ENCODE measurements around the gene ACADVL.

Gene ACADVL

DNA sequence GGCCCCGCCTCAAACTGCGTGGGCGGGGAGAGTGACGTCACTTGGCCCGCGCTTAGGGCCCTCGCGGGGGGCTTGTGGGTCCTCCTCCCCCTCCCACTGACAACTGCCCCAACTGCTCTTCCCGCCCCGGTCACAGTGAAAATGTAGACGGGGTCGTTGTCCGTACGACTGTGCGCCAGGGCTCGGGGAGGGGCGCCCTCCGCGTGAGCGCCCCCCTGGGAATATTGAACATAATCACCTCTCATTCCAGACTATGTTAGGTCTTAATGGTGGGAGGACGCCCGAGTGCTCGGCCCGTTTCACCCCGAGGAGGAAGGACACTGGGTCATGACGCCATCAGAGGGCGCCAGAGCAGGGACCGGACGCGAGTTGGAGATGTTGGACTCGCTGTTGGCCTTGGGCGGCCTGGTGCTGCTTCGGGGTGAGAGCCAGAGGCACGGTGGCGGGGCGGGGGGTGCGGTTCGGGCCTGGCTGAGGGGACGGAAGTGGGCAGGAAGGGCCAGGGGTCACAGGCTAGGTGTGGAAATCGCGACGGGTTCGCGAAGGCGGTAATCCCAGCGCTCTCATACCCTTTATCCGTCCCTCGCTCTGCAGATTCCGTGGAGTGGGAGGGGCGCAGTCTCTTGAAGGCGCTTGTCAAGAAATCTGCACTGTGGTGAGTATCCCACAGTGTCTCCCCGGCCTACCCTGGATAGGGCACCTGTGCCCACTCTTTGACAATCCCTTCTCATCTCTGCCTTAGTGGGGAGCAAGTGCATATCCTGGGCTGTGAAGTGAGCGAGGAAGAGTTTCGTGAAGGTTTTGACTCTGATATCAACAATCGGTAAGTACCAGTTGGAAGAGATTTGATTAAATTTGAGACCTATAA lies 32.7 kb downstream of the ACADVL start, which contains the start of gene ELP5:
TSS of gene ELP5 (plus strand) at position 40 of the 868 bp plus-strand sequence. CDS start at position 376, 336 bp downstream.
- DNase-seq (ENCODE audit: low read depth): peak; percentile 90

DNA sequence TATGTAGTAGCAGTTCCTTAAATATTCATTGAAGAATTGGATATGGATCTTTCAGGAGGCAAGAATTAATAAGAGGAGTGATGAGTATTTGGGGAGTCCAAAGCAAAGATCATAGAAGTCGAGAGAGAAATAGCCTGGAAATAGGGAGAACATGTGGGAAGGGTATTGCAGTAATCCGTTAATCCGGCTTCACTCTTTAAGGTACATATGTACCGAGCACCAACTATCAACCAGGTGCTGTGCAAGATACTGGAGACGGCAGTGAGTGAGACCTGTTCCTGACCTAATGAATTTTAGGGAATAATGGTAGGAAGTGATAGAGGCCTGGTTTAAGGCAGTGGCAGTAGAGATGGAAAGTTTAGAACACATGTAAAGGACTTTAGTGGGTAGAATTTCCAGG lies 33.3 kb downstream of the ACADVL start:
- no peak for DNase-seq (ENCODE audit: low read depth)

DNA sequence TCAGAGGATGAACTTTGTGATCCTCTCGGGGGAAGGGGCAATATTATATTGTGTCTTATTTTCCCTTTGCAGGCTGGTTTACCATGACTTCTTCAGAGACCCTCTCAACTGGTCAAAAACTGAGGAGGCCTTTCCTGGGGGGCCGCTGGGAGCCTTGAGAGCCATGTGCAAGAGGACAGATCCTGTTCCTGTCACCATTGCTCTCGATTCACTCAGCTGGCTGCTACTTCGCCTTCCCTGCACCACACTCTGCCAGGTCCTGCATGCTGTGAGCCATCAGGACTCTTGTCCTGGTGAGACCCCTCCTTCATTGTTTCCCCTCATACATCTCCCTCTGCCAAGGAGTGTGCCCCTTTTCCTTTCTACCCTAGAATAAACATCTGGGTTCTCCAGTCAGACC lies 34.8 kb downstream of the ACADVL start:
- DNase-seq (ENCODE audit: low read depth): no peak

DNA sequence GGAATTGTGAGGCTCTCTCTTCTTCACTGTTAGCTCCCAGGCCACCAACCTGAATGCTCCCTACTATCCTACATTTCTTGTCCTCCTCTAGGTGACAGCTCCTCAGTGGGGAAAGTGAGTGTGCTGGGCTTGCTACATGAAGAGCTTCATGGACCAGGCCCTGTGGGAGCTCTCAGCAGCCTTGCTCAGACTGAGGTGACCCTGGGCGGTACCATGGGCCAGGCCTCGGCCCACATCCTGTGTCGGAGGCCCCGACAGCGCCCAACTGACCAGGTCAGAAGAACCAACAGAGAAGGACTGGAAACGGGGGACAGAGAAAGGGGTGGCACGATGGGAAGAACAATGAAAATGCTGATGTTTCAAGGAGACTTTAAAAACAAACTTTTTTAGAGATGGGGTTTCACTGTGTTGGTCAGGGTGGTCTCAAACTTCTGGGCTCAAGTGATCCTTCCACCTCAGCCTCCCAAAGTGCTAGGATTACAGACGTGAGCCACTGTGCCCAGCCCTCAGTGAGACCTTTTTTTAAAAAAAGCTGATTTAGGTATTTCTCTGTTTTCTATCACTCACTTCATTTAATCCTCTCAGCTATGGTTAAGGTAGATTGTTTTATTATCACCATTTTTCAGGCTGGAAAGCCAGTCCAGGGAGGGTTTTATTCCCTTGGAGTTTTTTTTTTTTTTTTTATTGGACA lies 37.2 kb downstream of the ACADVL start:
- DNase-seq (ENCODE audit: low read depth): no peak

DNA sequence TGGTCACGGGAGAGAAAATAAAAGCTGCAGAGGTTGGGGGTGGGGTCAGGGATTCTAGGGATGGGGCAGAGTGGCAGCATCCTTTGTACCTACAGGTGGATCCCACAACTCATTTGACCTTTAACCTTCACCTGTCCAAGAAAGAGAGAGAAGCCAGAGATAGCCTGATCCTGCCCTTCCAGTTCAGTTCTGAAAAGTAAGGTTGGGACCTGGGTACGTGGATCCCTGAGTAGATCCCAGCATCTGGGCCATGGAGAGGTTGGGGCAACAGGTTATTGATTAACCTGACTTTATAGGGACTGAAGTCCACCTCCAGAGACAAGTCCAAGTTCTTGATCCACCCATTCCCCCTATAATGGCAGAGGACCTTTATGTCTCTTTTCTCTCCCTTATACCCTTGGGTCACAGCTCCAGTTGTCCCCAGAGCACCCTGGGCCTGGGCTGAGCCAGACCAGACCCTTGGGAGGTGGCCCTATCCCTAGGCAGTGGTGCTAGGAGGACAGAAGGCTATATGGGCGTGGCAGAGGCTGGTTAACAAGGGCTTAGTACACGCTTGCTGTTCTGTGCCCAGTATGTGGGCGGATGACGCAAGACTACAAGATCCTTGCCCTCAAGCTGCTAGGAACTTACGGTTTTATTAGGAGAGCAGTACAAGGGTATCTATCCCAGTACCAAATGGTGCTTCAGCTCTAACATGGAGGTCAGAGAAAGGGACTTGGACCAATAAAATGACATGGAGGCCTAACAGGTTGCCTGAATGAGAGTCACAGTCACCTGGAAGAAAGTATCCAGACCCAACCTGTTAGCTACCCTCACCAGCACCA lies 39.2 kb downstream of the ACADVL start:
- DNase-seq (ENCODE audit: low read depth): no peak

DNA sequence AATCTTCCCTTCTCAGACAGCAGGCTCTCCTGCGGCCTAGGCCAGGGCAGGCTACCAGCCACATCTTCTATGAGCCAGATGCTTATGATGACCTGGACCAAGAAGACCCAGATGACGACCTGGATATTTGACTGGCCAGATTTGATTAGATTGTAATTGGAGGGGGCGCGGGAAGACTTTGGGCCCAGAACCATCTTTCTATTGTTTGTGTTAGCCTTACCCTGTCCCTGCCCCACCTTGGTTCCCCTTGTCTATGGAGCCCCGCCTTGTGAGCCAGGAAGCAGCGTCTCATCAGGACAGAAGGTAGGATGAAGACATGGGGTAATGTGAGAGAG lies 39.8 kb downstream of the ACADVL start:
- DNase-seq (ENCODE audit: low read depth): no peak

DNA sequence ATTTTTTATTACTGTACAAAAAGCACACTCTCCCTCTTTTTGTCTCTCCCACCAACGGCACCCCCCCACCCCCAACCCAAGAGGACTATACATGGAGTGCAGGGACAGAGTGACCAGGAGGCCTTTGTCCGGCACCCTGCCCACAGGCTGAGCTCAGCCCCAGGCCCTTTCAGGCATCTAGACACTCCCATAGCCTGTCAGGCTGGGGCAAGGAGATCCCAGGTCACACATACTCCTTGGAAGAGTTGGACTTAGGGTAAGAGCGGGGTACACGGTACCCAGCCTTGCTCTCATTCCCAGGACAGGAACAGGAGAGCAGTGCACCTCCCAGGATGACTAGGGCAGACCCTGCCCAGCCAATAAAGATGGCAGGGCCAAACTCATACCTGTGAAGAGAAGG lies 40.4 kb downstream of the ACADVL start:
- DNase-seq (ENCODE audit: low read depth): no peak

DNA sequence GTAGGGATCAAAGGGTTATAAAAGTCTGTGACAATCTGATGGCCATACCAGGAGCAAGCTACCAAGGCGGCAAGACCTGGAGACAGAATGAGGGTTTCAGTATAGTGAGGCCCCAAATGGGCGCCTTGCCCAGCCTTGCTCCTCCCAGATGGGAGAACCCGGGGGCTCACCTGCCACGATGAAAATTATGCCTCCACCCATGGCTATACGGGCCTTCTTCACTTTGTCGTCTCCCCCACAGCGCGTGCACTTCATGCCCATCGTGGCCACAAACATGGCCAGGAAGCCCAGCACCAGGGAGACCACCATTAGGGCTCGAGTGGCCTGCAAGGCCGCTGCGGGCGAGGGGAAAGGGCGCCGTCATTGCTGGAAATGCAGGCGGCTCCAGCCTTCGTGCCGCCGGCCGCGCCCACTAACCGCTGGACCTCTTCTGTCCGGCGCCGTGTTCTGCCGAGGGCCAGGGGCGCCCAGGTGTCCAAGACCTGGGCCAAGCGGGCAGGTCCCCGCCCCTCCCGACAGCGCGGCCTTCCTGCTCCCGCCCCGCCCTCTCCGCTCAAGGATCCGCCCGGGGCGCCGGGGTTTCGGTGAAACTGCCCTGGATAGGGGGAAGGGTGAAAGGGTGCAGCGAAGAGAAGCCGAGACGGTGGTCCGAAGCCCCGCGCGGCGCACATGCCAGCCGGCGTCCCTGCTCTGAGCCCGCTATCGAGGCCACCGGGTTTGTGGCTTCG lies 41.1 kb downstream of the ACADVL start:
- DNase-seq (ENCODE audit: low read depth): no peak

DNA sequence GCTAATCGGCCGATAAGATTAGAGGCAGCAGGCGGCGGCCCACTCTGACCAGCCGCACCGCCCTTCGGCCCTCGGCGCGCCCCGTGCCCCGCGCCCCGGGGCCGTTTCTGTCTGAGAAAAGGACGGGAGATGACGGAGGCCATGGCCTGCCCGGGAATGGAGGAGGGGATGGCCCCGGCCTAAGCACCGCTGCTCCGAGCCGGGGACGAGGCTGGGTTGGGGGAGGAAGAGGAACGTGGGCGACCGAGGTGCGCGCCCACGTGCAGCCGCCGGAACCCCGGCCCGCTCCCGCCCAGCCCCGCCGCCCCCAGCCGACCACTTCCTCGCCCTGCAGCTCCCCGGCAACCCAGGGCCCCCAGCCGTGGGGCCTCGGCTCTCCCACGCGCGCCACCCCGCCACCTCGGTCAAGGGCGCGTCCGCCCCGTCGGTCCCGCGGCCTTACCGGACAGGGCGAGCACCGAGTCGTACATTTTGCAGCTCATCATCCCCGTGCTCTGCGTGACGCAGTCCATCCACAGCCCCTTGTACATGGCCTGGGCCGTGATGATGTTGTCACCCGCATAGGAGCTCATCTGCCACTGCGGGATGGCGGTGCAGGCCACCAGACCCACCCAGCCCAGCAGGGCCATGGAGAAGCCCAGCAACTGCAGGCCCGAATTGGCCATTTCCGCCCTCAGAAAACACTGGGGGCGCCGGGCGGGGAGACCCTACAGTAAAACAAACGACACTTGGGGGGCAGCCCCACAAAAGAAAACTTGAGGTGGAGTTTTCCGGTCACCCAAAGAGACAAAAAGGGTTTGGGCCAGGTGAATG lies 41.8 kb downstream of the ACADVL start:
- DNase-seq (ENCODE audit: low read depth): no peak

DNA sequence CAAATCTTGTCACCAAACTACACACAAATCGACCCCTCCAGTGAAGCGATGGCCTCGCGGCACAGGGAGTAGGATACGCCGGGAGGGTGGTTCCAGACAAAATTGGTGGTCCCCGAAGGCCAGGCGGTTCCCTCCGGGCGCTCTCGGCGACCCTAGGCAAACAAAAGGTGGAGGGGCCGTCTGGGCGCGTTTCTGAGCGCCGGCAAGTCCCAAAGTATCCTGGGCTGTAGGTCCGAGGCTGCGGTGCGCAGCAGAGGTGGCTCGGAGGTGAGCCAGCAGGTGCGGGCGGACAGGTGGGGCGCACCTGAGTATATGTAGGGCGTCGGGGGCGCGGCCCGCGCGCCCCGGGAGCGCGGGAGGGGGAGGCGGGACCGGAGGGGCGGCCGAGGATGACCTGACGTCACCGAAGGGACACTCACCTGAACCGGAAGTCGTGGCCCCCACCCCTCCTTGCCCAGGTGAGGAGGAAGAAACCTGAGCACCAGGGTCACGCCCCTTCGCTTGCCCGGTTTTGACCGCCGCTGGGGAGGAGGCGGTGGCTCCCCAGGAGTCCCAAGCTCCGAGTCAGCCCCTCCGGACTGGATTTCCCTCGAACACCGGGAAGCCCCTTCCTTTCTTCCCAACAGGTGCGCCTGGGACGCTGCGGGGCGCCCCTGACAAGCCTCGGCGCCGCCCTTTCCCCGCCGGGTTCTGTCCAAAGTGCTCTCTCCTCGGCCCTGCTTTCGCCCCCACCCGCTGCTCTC lies 42.6 kb downstream of the ACADVL start, which contains the start of gene CLDN7:
TSS of gene CLDN7 (minus strand) at position 287 of the 743 bp plus-strand sequence. CDS start 435 bp downstream, outside the sequence.
- no peak for DNase-seq (ENCODE audit: low read depth)

DNA sequence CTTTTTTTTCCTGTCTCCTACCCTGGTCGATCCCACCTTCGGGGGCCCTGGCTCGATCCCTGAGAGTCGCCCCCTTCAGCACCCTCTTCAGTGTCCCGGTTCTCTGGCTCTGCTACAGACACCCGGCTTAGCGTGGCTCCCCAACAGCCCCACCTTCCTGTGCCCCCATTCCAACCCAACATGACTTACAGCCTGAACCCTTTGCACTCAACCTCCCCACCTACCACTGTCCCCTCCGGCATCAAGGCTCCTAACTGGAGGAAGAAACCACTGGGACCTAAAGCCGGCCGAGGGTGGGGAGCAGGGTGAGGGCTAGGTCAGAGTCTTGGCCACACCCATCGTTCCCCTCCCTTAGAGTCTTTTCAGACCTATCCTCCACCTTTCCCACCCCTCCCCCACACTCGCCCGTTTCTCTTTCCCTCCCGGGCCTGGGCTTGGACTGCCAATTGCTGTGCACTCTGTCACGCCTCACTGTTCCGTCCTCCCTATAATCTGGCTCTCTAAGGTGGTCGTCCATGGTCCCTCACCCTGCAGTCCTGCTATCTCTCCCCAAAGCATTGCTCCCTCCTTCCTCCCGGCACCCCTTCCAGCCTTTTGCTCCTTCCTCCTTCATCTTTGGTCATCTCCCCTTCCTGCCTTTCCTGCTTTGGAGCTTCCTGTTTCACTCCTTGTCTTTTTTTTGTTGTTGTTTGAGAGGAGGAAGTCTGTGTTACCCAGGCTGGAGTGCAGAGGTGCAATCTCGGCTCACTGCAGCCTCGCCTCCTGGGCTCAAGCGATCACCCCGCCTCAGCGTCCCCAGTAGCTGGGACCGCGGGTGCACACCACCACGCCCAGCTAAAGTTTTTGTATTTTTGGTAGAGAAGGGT lies 43.4 kb downstream of the ACADVL start:
- DNase-seq (ENCODE audit: low read depth): no peak

DNA sequence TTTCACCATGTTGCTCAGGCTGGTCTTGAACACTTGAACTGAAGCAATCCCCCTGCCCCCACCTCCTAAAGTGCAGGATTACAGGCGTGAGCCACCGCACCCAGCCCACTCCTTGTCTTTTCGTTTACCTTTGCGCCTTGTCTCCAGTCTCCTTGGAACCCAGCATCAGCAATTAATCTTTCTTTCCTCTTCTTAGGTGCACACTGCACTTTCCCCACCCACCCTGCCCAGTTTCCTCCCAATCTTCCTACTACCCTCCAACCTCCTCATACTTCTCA lies 44.0 kb downstream of the ACADVL start:
- no peak for DNase-seq (ENCODE audit: low read depth)

DNA sequence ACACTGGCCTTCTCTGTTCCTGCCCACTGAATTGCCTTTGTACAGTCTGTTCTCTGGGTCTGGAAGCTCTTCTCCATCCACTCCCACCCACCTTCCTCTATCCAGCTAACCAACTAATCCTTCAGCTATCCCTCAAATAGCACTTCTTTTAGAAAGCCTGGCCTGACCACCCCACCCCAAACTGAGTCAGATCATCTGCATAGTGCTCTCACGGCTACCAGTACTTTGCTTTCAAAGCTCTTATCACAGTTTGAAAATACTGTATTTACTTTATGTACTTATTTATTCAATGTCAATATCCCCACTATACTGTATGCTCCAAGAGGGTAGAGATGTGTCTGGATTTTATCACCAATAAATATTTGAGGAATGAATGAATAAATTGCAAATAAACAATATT lies 47.0 kb downstream of the ACADVL start:
- no peak for DNase-seq (ENCODE audit: low read depth)
